ENCODE measurements around the gene UBE3D. TPM values are rescaled to one million over a fixed set of nuclear protein-coding genes. Genes with fewer than 3 reads are reported as not detected.
"Not testable (repeated sequence)": the region's sequence is repeated elsewhere in the genome, so short reads cannot be mapped to it uniquely, and the experiment has no call there.

UBE3D gene
- total and polyA plus RNA-seq, 2 of the 8 experiments (the other 6 are each of a cell fraction or from before 2014, with no cell fraction given) = 5.7 to 16.3 TPM

DNA sequence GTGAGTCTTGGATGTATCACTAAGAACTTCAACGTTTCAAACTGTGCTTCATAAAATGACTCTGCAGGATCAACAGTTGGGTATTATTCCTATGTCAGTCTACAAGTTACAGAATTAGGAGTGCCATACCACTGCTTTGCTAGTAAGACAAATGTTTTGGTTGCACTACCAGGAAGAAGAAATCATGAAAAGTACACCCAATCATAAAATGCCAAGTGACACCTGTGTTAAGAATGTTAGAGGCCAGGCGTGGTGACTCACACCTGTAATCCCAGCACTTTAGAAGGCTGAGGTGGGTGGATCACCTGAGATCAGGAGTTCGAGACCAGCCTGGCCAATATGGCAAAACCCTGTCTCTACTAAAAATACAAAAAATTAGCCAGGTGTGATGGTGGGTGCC lies 174.1 kb downstream of the UBE3D start:
- H3K4me1 ChIP-seq (replicated peaks in 1 of 4; ENCODE audit: control insufficient read depth in 3 of 4, insufficient read depth in 4 of 4, low read length in 3 of 4); H3K4ac ChIP-seq (replicated peaks; ENCODE audit: insufficient read length, low read depth, low read length); H3K4me3 ChIP-seq (ENCODE audit: extremely low read depth in 1 of 4, insufficient read depth in 2 of 4, low read depth in 3 of 4, low read length in 4 of 4); H3K18ac ChIP-seq (ENCODE audit: extremely low read depth, low read length); H2BK5ac ChIP-seq (ENCODE audit: low read depth, low read length); H3K4me2 ChIP-seq (ENCODE audit: insufficient read depth in 1 of 2, low read depth in 2 of 2, low read length in 2 of 2); H3K56ac ChIP-seq (replicated peaks; ENCODE audit: insufficient read length, low read depth, low read length); H2BK120ac ChIP-seq (replicated peaks; ENCODE audit: low read depth, low read length); H3K79me1 ChIP-seq (ENCODE audit: low read depth, low read length); FAIRE-seq; H3K36me3 ChIP-seq (ENCODE audit: control insufficient read depth in 2 of 4, insufficient read depth in 4 of 4, low read length in 3 of 4); H4K91ac ChIP-seq (replicated peaks; ENCODE audit: insufficient read length, low read length); H2AK5ac ChIP-seq (ENCODE audit: low read depth, low read length); H3K79me2 ChIP-seq (ENCODE audit: control insufficient read depth in 1 of 2, insufficient read depth in 2 of 2, low read length in 2 of 2); H3K9me3 ChIP-seq (ENCODE audit: insufficient read depth in 2 of 2, low read depth in 1 of 2, low read length in 1 of 2); H3K23me2 ChIP-seq (ENCODE audit: low read depth, low read length); H2BK12ac ChIP-seq (ENCODE audit: low read depth, low read length); H2BK15ac ChIP-seq (ENCODE audit: low read length); H2AFZ ChIP-seq (ENCODE audit: low read length); H3K27ac ChIP-seq (ENCODE audit: low read depth, low read length); H4K20me1 ChIP-seq (replicated peaks in 1 of 2; ENCODE audit: control insufficient read depth in 1 of 2, insufficient read depth in 2 of 2, low read length in 2 of 2); H4K8ac ChIP-seq (ENCODE audit: extremely low read depth, insufficient read depth, low read length); CTCF ChIA-PET (ENCODE audit: partially characterized antibody); H4K5ac ChIP-seq (ENCODE audit: insufficient read length, low read depth, low read length); DNase-seq (ENCODE audit: low read depth in 1 of 2, low spot score in 2 of 2); H3K14ac ChIP-seq (ENCODE audit: insufficient read length); H3K23ac ChIP-seq (ENCODE audit: insufficient read length); H2BK20ac ChIP-seq (ENCODE audit: low read length); POLR2A ChIA-PET (ENCODE audit: partially characterized antibody); H3K27me3 ChIP-seq (replicated peaks in 1 of 4; ENCODE audit: control insufficient read depth in 3 of 4, extremely low read depth in 1 of 4, insufficient read depth in 3 of 4, low read length in 3 of 4); H3K9ac ChIP-seq (replicated peaks in 1 of 4; ENCODE audit: extremely low read depth in 1 of 4, low read depth in 3 of 4, low read length in 3 of 4): not testable (repeated sequence)
- 96% methylated on average over 3 of the region's 3 CpGs; no CpG with 5 or more reads in 1 of the 2 experiments for WGBS, 2 experiments (ENCODE audit: extremely low coverage in 1 of 2, insufficient coverage in 1 of 2, insufficient read length in 1 of 2, insufficient replicate concordance in 2 of 2, low coverage in 1 of 2, low lambda C conversion rate in 2 of 2, missing lambda C conversion rate in 1 of 2)

All from H1 (cell line).